Measurements from ENCODE around the gene ANO1.

ANO1 gene

GRCh38 chr11:70072861-70073755 is 5.0 kb upstream of the ANO1 start:
- DNase-seq (ENCODE audit: low spot score): no peak

DNA sequence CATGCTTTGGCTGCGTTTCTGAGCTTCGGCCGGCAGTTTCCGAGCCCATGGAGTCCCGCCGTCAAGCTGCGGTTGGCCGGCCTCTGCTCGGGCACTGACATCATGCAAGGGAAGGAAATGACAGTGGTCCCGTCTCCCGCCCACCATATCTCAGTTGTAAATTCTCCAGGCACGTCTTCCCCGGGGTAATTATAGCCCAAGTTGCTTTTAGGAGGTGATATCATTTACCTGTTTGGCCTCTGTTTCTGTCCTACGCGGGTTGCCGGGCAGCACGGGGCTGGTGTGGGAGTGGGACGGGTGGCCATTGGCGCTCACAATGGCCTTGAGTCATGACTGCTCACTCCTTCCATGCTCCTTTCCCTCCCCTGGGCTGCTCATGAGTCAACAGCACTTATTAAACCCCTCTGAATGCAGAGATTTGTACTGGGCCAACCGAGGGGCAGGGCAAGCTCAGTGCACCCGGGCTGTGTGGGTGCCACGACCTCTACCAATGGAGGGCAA is 4.2 kb upstream of the ANO1 start:
- DNase-seq (ENCODE audit: low spot score): peak; percentile 4

DNA sequence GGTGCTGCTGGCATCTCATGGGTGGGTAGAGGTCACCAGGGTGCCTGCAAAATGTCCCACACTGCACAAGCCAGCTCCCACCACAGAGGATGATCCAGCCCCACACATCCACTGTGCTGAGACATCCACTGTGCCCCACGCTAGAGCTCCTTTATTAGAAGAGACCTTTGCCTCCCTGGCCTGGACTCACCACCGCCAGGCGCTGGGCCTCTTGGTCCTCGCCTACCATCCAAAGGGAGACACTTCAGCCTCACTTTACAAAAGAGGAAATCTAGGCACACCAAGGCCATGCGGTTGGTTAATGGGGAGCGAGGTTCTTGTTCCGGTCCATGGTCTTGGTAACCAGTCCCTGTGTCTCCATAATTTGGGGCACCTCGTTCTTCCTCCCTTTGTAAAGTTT is 3.4 kb upstream of the ANO1 start:
- no peak for DNase-seq (ENCODE audit: low spot score)

GRCh38 chr11:70075836-70076235 is 2.3 kb upstream of the ANO1 start:
- DNase-seq (ENCODE audit: low spot score): no peak

GRCh38 chr11:70076461-70076931 is 1.6 kb upstream of the ANO1 start:
- no peak for DNase-seq (ENCODE audit: low spot score)

- DNase-seq (ENCODE audit: low spot score): no peak
Observed at GRCh38 chr11:70077411-70078094, 564 bp upstream of the ANO1 start.

DNA sequence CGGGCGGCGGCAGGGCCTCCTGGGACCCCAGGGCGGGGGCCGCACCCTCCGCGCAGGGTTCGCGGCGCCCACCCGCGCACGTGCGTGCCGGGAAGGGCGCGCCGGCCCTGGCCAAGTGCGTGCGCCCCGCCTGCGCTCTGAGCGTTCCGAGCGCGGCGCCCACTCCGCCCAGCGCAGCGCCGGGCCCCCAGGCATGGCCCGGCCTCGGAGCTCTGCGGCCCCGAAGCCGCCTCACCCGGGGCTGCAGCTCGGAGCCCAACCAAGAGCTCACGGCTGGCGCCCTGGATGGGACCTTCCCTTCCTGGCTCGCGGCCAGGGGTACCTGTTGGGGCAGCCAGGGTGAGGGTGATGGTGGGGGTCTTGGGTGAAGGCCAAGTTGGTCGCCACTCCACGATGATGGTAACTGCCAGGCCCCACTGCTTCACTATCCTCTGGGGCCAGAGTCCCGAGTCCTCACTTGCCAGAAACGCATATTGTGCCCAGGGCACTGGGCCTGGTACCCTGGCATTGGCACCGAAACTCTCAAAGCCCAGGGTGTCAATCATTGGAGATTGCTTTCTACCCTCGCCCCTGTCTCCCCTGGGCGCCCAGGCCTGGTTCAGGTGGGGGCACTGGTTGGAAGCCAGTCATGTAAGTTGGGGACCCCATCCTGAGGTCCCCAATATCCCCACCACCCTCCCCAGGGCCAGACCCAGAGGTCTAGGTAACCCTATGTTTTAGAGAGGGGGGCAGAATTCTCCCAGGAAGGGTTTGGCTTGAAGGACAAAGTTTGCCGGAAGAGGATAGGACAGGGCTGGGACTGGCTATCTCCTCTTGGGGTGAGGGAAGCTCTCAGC is 882 bp downstream of the ANO1 start:
- DNase-seq (ENCODE audit: low spot score): no peak

- no peak for DNase-seq (ENCODE audit: low spot score)
Observed at GRCh38 chr11:70079691-70080090, 1.6 kb downstream of the ANO1 start.

GRCh38 chr11:70080763-70081162 is 2.6 kb downstream of the ANO1 start:
- DNase-seq (ENCODE audit: low spot score): peak; percentile 17

- DNase-seq (ENCODE audit: low spot score): no peak
Observed at GRCh38 chr11:70082829-70083228, 4.7 kb downstream of the ANO1 start.

DNA sequence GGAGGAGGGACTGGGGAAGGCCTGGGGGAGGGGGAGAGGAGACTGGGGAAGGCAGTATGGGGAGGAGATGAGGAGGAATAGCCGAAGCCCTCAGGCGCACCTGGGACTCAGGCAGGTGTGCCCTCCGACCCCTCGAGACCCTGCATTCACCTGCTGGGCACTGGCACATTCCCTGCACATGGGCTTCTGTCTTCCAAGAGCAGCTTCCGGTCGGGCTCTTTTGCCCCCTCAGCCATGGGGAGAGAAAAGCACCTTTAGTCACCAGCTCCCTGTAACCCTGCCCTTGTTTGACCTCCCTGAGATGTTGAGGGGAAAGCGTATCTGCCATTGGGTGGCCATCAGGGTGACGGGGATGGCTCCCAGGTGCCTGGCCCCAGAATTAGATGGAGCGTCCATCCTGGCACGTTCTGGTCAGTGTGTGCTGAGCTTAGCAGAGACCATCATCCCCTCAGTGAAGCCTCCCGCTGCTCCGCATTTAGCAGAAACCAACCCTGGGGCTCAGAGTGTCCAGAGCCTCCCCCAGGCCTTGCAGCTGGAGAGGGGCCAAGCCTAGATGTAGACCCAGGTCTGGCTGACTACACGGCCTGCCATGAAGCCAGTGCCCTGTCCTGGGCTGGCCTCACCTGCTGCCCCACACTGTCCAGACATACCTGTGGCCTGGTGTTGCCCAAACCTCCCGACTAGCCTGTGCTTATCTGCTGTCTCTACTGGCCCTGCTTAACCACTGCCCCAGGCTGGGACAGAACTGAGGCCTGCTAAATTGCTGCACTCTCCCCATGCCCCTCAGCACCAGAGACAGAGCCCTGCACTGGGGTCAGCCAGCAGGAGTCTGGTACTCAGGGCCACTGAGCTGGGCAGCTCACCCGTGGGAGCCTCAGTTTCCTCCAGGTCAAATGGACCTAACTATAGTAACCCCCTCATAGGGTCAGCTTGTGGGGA is 6.2 kb downstream of the ANO1 start:
- DNase-seq (ENCODE audit: low spot score): no peak

DNA sequence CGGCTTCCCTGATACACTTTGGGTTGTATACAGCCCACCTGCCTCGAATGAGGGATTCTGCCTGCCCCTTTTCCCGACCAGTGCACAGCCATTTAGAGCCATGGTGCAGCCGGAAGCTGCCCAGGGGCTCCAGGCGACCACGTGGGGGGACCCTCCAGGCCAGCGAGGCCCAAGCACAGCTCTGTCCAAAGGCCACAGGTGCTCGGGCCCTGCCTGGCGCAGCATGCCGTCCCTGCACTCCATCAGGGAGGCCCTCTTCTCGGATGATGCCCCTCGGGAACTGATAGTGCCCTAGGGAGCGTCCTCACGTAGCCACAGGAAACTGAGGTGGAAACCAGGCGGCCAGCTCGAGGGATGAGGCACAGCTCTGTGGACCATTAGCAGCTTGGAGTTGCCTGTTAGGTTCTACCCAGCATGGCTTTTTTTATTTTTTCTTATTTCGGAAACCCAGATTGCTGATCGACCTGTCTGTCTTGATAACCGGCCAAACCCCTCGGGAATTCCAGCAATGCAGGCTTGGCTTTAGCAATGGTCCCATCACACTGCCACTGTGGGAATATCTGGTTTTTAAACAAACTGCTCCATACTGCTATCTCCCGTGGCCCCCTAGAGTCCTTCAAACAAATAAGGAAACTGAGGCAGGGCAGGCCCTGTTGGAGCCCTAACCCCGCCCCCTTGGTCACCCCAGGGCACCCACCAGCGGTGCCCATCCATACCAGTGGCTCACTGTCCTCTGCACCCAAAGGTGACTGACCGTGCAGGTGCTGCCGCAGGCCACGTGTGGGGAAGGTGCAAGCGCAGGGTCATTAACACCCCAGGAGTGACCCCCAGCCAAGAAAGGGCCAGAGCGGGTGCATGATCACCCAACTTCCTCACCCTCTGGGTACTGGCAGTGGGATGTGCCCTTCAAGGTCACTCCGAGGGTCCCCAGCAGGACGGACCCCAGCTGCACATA is 8.0 kb downstream of the ANO1 start:
- no peak for DNase-seq (ENCODE audit: low spot score)

- no peak for DNase-seq (ENCODE audit: low spot score)
Observed at GRCh38 chr11:70087446-70088167, 9.5 kb downstream of the ANO1 start.

- no peak for DNase-seq (ENCODE audit: low spot score)
Observed at GRCh38 chr11:70088735-70089250, 10.7 kb downstream of the ANO1 start.

DNA sequence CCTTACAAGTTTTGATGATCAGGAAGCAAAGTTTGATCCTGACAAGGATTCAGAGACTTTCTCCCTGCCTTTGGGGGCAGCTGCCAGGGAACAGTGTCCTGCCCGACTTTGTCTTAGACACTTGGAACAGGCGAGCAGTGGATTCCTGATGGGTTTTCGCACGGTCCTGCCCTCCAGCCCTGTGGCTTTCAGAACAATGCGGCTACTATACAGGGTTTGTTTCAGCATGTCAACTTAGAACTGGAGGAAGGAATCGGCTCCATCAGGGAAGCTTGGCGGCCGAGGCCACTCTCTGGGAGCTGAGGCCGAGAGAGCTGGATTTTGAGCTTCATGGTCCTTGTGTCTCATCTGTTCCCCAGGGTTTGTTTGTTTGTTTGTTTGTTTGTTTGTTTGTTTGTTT is 11.5 kb downstream of the ANO1 start:
- no peak for DNase-seq (ENCODE audit: low spot score)

- DNase-seq (ENCODE audit: low spot score): no peak
Observed at GRCh38 chr11:70090961-70091381, 12.9 kb downstream of the ANO1 start.

DNA sequence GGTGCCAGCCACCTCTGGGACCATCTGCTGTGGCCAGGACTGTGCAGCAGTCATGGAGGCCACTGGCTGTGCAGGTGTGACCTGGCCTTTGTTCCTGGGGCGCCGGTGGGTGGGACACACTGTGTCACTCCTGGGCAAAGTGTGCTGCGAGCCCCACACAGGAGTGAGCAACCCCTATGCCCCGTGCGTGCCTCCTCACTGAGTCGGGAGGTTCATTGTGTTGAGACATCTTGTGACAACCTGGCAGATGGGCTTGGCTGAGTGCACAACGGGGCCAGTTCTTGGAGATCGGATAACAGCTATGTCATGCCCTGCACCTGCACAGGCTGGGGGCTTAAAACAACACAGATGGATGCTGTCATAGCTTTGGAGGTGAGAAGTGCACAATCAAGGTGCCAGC is 13.5 kb downstream of the ANO1 start:
- no peak for DNase-seq (ENCODE audit: low spot score)

GRCh38 chr11:70092959-70093715 is 15.0 kb downstream of the ANO1 start:
- no peak for DNase-seq (ENCODE audit: low spot score)
